HG03565 (cell line): ENCODE results near the gene USP7.
"Not testable (repeated sequence)": the region's sequence is repeated elsewhere in the genome, so short reads cannot be mapped to it uniquely, and the experiment has no call there.

Experiments
- ATAC-seq: cut with Tn5 transposase; IDR thresholded peaks from one replicate; pipeline ENCODE4 v1.9.1; 2021; ENCODE audit warnings: mild to moderate bottlenecking, moderate library complexity; ENCODE audit not compliant: unreplicated experiment

USP7 gene

DNA sequence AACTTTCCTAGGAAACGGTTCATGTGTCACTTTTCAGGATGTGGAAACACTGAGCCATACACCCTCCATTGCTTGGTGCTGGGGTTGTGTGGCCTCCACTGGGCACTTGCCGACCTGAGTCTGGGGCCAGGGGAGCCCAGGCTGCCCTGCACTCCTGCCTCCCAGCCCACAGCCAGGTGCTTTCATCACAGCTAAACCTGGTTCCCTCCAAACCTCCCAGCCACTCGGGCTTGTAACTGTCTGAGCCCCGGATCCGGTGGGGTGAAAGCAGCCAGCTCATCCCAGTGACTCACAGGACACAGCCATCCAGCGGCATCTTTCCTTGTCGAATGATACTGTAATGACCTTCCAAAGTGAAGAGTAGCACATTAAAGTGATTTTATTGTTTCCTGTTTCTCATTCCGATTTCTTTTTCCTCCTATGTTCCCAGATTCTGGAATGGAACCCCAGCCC is 114.7 kb downstream of the USP7 start:
- ATAC-seq, result no peak

DNA sequence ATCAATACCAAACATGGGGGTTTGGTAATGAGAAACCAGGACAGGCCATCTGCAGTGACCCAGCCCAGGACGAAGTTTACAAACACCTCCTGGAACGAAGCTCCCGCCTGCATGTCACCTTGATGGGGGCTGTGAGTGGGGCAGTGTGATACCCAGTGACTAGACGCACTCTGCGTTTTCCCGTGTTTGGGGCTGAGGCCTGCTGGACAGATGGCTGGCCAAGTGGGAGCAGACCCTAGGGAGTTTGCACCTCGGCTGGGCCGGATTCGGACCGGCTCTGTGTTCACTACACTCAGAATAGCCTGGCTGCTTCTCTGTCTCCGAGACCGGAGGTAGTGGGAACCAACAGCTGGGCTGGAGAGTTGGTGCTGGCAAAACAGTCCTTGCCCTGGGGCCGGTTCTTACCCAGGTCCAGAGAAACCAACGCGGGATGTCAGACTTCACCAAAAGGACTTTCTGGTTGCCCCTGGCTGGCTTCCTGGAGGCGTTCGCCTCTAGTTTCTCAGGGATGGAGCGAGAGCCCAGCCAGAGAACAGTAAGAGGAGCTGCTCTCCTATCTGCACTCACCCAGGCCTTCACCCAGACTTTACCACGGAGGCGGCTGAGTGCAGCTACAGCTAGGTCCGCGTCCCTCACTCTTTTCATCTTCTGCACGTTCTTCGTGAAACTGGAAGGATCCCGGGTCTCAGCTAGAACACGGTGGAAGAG is 115.3 kb downstream of the USP7 start:
- no peak for ATAC-seq

DNA sequence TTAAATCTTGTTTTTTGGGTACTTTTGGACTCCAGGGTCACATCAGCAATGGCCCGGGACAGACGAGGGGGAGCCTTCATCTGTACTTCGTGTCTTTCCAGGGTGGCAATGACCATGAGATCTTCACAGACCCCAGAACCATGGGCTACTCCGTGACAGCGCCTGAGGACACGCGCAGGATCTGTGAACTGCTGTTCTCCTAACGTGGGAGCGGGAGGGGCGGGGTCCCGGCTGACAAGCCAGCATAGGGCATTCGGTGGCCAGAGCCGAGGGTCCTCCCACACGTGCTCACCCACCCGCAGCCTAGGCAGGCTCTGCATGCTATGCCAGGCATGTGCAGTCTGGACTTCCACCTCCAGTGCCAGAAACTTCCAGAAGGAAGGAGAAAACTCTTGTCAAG is 116.1 kb downstream of the USP7 start:
- no peak for ATAC-seq

DNA sequence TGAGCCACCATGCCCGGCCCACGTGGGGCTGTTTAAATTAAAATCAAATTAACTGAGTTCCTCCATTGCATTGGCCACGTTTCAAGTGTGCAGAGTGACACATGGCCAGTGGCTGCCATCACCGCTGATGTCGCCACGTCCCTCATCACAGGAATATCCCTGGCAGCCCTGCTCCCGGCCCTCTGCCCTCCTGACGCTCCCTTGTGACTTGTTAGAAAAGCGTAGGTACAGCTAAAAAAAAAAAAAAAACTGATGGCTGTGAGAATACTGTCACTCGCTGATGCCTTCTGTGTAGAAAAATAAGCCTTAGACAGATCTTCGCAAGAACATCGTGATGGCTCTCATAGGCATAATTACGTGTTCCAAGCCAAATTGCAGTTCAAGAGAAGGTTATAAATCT is 116.6 kb downstream of the USP7 start:
- no peak for ATAC-seq

DNA sequence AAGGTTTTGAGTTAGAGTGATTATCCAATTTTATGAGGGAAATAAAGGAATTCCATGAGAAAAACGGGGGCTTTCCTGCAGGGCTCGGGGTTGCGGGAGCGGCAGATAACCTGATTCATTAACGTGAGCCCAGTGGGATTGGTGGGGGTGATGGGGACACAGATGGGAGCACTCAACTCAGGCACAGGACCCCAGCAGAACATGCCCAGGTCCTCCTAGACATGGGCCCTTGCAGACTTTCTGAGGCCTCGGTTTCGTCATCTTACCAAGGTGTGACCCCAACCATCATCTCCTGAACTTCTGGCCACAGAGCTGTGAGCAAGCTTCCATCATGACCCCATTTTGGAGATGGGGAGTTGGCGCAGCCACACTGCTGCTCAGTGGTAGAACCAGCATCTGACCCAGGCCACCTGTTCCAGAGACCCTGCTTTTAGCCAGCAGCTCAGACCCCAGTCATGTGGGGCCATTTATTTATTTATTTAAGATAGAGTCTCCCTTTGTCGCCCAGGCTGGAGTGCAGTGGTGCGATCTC is 117.2 kb downstream of the USP7 start:
- no peak for ATAC-seq

DNA sequence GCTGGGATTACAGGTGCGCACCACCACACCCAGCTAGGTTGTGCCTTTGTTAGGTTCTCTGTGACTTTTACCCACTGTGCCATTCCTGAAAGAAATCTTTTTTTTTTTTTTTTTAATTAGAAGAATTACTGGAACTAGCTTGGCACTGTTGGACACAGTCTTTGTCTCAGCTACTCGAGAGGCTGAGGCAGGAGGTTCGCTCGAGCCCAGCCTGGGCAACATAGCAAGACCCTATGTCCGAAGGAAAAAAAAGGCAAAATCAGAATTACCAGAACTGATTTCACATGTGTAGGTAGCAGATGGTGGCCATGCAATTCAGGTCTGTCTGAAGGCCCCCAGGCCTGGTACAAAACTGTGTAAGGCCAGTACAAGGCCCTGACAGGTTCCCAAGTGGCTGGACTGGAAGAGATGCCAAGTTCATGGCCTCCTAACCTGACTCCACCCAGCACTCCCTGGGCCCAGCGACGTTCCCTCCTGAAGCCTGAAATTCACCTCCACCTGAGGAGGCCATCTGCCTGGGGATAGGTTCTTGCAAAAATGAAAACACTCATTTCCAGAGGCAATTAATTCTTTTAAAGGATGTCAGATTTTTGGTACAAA is 117.9 kb downstream of the USP7 start:
- no peak for ATAC-seq

DNA sequence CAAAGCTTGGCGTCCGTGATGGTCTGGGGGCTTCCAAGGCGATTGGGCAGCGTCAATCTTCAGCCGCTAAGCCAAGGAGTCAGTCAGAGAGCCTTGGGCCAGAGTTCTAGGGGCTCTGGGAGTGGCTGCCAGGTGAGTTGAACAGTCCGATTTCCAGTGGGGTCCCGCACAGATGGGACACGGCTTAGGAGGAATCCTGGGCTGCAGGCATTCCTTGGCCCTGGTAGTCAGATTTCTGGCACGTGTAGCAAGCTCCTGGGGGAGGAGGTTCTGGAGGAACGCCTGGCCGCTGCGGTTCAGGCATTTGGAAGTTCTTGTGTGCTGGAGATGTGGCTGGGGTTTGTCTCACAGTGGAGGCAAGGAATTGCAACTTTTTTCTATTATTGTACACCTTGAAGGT is 120.4 kb downstream of the USP7 start:
- ATAC-seq, result not testable (repeated sequence)
